ENCODE results near the gene GTPBP4.

DNA sequence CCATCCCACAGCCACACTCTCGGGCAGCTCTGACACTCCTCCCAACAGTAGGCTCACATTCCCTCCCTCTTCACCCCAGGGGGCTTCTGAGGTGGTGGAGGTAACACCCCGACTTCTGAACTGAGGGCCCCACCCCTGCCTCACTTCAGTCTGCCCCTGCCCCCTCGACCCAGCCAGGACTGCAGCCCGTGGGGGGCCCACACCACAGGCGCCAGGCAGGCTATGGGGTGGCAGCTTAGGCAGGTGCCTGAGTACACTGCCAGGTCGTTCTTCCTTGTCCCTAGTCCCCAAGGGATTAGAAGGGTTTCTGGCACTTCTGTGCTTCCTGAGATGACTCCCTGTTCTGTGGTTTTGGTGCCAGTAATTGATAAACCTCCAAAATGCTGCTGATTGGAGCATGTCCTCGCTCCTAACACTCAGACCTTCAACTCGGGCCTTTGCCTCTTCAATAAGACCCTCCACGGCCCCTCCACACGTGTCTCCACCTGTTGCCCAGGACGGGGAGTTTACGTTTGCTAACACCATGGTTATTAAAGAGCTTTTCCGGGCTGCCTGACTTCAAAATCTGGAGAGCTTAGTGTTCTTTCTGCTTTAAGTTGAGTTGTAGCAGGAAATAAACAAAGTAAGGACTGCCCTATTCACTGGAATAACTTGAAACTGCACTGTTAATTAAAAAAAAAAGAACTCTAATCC is 33.0 kb upstream of the GTPBP4 start:
- no peak for TF ChIP-seq POLR2A (IDR thresholded peaks at IDR 0.05)
- TF ChIP-seq, protein P1, sequence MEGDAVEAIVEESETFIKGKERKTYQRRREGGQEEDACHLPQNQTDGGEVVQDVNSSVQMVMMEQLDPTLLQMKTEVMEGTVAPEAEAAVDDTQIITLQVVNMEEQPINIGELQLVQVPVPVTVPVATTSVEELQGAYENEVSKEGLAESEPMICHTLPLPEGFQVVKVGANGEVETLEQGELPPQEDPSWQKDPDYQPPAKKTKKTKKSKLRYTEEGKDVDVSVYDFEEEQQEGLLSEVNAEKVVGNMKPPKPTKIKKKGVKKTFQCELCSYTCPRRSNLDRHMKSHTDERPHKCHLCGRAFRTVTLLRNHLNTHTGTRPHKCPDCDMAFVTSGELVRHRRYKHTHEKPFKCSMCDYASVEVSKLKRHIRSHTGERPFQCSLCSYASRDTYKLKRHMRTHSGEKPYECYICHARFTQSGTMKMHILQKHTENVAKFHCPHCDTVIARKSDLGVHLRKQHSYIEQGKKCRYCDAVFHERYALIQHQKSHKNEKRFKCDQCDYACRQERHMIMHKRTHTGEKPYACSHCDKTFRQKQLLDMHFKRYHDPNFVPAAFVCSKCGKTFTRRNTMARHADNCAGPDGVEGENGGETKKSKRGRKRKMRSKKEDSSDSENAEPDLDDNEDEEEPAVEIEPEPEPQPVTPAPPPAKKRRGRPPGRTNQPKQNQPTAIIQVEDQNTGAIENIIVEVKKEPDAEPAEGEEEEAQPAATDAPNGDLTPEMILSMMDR (IDR thresholded peaks at IDR 0.05): no peak
